DND-41 (cell line): ENCODE data around the gene ZSCAN10.

Experiments
- ATAC-seq: fragments of 200-7000 bp; cut with Tn5 transposase; 3 replicates; pipeline ENCODE4 v1.9.1; 2021; ENCODE audit warnings: low read depth; ENCODE audit not compliant: insufficient read depth
- DNase-seq: peaks from one replicate; pipeline ENCODE4 v3.0.0-alpha.2; 2020
- H2AFZ ChIP-seq: 2 replicates; pipeline ENCODE4 v1.6.0; 2012; ENCODE audit warnings: low read depth, low read length
- H3K27ac ChIP-seq: 2 replicates; pipeline ENCODE4 v1.5.1; 2012; ENCODE audit warnings: low read length, inconsistent platforms
- H3K27me3 ChIP-seq: fragments of 200-600 bp; sonication (generic); 2 replicates; pipeline ENCODE4 v1.6.0; 2012; ENCODE audit warnings: low read length, mild to moderate bottlenecking, inconsistent platforms; ENCODE audit not compliant: insufficient read depth, poor library complexity
- H3K36me3 ChIP-seq: 2 replicates; pipeline ENCODE4 v1.5.1; 2012; ENCODE audit warnings: low read length, inconsistent platforms; ENCODE audit not compliant: insufficient read depth
- H3K4me1 ChIP-seq: 2 replicates; pipeline ENCODE4 v1.5.1; 2012; ENCODE audit warnings: mild to moderate bottlenecking, low read length; ENCODE audit not compliant: insufficient read depth
- H3K4me2 ChIP-seq: 2 replicates; pipeline ENCODE4 v1.6.0; 2012; ENCODE audit warnings: mild to moderate bottlenecking, moderate library complexity, low read length, inconsistent platforms; ENCODE audit not compliant: insufficient read depth
- H3K4me3 ChIP-seq, 2 experiments: fragments of 200-600 bp in 1 of 2; shearing (Covaris generic) in 1 of 2; 2 replicates each; pipeline ENCODE4 v1.5.1; 2012 to 2016; ENCODE audit warnings: inconsistent platforms in 2 of 2, low read length in 2 of 2, mild to moderate bottlenecking in 2 of 2, low read depth in 1 of 2, moderate library complexity in 1 of 2
- H3K79me2 ChIP-seq: 2 replicates; pipeline ENCODE4 v1.6.0; 2012; ENCODE audit warnings: low read length, inconsistent platforms; ENCODE audit not compliant: insufficient read depth
- H3K9ac ChIP-seq: 2 replicates; pipeline ENCODE4 v1.6.0; 2012; ENCODE audit warnings: low read depth, mild to moderate bottlenecking, inconsistent platforms, low read length, moderate library complexity
- H3K9me3 ChIP-seq: 2 replicates; pipeline ENCODE4 v1.5.1; 2012; ENCODE audit warnings: low read length, moderate library complexity, mild to moderate bottlenecking, inconsistent platforms; ENCODE audit not compliant: insufficient read depth, severe bottlenecking
- H4K20me1 ChIP-seq: 2 replicates; pipeline ENCODE4 v1.6.0; 2012; ENCODE audit warnings: low read length; ENCODE audit not compliant: insufficient read depth
- CTCF ChIP-seq: IDR thresholded peaks from 2 replicates; pipeline ENCODE4 v1.5.1; 2012; ENCODE audit warnings: borderline replicate concordance, low read length, moderate library complexity, mild to moderate bottlenecking; ENCODE audit not compliant: poor library complexity, severe bottlenecking; ENCODE audit errors: extremely low read depth
- EZH2 ChIP-seq: IDR thresholded peaks from 3 replicates; pipeline ENCODE4 v1.6.1; 2012; ENCODE audit warnings: borderline replicate concordance, low read depth, mild to moderate bottlenecking, moderate library complexity, low read length, inconsistent platforms; ENCODE audit not compliant: severe bottlenecking

The ZSCAN10 gene

GRCh38 chr16:3127745-3128144, 28.7 kb upstream of the ZSCAN10 start:
- Histone ChIP-seq H3K79me2 (peaks cover 23% of the 10 kb centered on the region), H3K4me3 (no peak overlapping the region), H3K36me3 (peaks cover 20% of the 10 kb centered on the region), H3K27me3 (no peaks in the 10 kb centered on the region), H2AFZ (no peak overlapping the region), H4K20me1 (no peaks in the 10 kb centered on the region; the same call in 1 of the 2 replicates), H3K4me2 (no peak overlapping the region), H3K9ac (peak overlapping the region; percentile 70; the same call in 1 of the 2 replicates), H3K9me3 (no peaks in the 10 kb centered on the region), H3K4me1 (peaks cover 69% of the 10 kb centered on the region), H3K27ac (no peak overlapping the region; the same call in 1 of the 2 replicates)
- no peak for TF ChIP-seq EZH2
- no peak for TF ChIP-seq CTCF
- no peak for DNase-seq
- no peak for ATAC-seq

- Histone ChIP-seq H3K4me3 (peak overlapping the region; percentile 48 to 89), H3K27me3 (no peaks in the 10 kb centered on the region), H3K4me1 (peaks cover 48% of the 10 kb centered on the region), H4K20me1 (no peaks in the 10 kb centered on the region), H3K36me3 (peaks cover 8% of the 10 kb centered on the region), H3K4me2 (peak overlapping the region; percentile 83), H3K9me3 (no peaks in the 10 kb centered on the region), H3K9ac (peak overlapping the region; percentile 74), H3K27ac (peak overlapping the region; percentile 91), H3K79me2 (peaks cover 11% of the 10 kb centered on the region), H2AFZ (peak overlapping the region; percentile 73)
- ATAC-seq (peak; percentile 85), DNase-seq (peak; percentile 98)
- TF ChIP-seq EZH2 (no peak), CTCF (peak; percentile 62)
Observed at GRCh38 chr16:3123986-3124886, 25.1 kb upstream of the ZSCAN10 start.

GRCh38 chr16:3122926-3123570, 24.0 kb upstream of the ZSCAN10 start:
- Histone ChIP-seq H3K79me2 (no peaks in the 10 kb centered on the region), H3K27ac (no peak overlapping the region), H3K4me1 (peaks cover 36% of the 10 kb centered on the region), H3K9me3 (no peaks in the 10 kb centered on the region), H3K4me3 (peak overlapping the region in 1 of 2 experiments; percentile 89; a peak in 1 of 4 replicates), H3K27me3 (no peaks in the 10 kb centered on the region), H3K9ac (peak overlapping the region; percentile 74; the same call in 1 of the 2 replicates), H3K4me2 (peak overlapping the region; percentile 83), H4K20me1 (no peaks in the 10 kb centered on the region), H3K36me3 (peaks cover 6% of the 10 kb centered on the region; the same call in 1 of the 2 replicates), H2AFZ (no peak overlapping the region)
- DNase-seq (no peak), ATAC-seq (no peak)
- TF ChIP-seq CTCF (no peak), EZH2 (no peak)
